GM21717 (cell line): Measurements from ENCODE around the gene MED13L.

Experiments
- ATAC-seq: cut with Tn5 transposase; IDR thresholded peaks from one replicate; pipeline ENCODE4 v1.9.1; 2021; ENCODE audit warnings: mild to moderate bottlenecking, moderate library complexity; ENCODE audit not compliant: unreplicated experiment

Gene MED13L

GRCh38 chr12:116066381-116067230 lies 210.9 kb downstream of the MED13L start:
- no peak for ATAC-seq

DNA sequence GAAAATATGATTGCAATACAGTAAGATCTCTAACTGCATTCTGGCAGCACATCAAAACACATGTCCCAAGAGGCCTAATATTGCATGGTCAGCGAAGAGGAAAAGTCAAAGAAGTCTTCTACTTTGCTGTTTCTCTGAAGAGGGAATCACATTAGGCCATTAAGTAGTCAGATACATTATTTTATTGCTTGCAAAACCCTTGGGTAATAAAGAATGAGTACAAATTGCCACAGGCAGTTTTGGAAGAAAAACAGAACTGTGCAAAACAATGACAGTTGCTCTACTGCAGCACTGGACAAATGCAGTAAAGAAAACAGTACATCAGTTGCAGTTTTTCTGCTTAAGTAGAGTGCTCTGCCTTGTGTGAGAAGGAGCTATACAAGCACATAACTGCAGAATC lies 211.9 kb downstream of the MED13L start:
- ATAC-seq = no peak

DNA sequence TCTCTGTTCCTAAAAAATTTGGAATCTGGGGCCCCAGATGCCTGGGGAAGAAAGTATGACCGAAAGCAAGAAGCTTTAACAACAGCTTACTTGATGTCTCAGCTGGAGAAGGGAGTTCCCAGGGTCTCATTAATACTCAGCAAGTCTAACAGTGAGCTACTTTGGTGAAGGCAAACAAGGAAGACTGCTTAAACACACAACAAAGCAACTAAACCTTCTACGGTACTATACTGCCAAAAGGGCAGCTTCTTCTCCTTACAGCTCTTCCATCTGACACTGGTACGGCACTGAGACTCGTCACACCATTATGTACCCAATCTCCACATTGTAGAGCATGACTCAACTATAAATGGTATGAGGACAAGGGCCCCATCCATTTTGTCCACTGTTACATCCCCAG lies 213.0 kb downstream of the MED13L start:
- no peak for ATAC-seq

- no peak for ATAC-seq
Observed at GRCh38 chr12:116062698-116063097, 214.8 kb downstream of the MED13L start.

DNA sequence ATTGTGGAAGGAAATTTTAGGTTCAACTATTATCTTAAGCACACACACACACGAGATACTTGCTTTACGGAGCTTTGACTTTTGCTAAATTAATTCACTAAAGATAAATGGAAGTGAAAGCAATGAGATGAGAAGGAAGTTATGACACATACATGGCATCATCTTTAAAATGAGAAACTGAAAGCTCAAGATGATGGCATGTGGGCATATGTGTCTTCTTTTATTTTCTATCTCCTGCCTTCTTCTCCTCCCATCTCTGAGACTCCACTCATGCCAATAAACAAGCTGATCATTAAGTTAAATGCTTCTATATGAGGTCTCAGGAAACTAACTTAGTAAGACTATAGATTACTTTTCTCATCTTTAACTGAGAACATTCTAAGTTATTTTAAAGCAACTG lies 216.7 kb downstream of the MED13L start:
- peak; percentile 97 for ATAC-seq

GRCh38 chr12:116059904-116060303 lies 217.6 kb downstream of the MED13L start:
- no peak for ATAC-seq

GRCh38 chr12:116058574-116058973 lies 218.9 kb downstream of the MED13L start:
- ATAC-seq = no peak

GRCh38 chr12:116057356-116057755 lies 220.1 kb downstream of the MED13L start:
- no peak for ATAC-seq

GRCh38 chr12:116055895-116056607 lies 221.4 kb downstream of the MED13L start:
- ATAC-seq = no peak

GRCh38 chr12:116054280-116054679 lies 223.2 kb downstream of the MED13L start:
- no peak for ATAC-seq

DNA sequence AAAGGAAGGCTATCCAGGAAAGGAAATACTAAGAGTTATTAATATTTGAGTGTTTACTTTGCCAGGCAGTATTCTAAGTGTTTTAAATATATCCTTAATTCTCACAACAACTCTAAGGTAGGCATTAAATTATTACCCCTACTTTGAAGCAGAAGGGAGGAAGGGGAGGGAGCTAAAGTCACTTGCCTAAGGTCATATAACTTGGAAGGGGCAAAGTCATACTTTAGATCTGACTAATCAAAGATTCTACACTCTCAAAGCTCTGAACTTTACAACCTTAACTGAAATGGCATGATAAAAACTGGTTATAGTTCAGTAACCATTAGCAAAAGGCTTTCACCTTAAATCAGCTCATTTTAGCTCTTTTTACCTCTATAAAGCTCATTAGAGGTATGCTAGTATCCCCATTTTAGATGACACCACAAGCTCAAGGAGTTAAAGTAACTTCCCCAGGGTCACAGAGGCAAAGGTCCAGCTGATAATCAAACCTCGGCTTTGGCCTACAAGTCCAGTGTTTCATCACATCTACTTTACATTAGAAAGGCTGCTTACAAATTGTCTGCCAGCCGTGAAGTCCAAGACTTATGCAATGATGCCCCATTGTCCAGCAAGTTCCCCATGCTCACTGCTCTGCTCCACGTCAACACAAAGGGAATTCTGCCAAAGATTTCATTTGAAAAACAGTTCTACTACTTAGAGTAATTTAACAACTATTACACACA lies 223.9 kb downstream of the MED13L start:
- ATAC-seq = no peak

- no peak for ATAC-seq
Observed at GRCh38 chr12:116050275-116050674, 227.2 kb downstream of the MED13L start.

DNA sequence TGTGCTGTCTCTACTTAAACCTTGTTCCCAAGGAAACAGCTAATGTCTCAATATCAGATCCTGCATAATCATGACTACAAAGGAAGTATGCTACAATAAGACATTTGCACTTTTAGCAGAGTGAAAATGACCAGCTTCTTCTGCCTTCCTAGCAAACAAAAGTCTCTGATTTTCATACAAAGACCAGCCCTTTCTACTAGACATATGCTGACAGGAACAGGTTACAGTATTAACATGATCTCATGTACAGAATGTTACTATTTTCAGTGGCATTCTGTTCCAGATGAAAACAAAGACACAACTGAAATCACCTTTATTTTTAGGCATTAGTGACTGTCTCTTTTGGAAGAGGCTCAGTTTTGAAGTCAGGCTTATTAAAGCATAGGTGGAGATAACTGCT lies 228.6 kb downstream of the MED13L start:
- no peak for ATAC-seq

DNA sequence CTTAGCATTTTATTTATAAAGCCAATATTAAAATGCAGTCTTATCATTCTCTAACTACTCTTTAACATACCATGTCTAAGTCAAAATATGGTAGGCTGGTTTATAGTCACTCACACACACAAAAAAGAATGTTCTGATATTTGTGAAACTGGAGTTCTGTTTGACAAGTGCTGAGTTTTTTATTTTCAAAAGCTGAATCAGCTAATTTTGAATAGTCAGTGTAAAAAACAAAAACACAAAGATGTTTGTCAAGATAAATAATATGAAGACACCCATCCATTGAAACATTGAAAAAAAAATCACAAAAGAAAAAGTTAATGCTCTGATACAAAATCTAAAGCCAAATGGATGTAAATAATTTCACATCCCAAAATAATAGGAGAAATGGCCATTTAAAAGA lies 231.5 kb downstream of the MED13L start:
- ATAC-seq = no peak

DNA sequence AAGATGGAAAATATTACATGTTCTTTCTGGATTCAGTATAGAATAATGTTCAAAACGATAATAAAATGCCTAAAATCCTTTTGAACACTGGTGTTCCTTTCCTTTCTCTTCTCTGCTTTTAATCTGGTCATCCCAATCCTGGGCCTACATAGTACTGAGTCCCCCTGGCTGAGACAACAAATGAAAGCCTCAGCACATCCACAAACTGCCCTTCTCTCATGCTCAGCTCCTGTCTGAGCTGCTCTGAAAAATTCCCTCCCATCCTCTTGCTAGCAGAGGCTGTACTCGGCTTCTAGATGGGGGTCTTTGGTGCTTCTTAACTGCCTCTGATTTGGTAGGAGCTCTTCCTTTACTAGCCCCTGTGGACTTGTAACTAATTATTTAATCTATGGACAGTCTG lies 232.3 kb downstream of the MED13L start:
- ATAC-seq = no peak

DNA sequence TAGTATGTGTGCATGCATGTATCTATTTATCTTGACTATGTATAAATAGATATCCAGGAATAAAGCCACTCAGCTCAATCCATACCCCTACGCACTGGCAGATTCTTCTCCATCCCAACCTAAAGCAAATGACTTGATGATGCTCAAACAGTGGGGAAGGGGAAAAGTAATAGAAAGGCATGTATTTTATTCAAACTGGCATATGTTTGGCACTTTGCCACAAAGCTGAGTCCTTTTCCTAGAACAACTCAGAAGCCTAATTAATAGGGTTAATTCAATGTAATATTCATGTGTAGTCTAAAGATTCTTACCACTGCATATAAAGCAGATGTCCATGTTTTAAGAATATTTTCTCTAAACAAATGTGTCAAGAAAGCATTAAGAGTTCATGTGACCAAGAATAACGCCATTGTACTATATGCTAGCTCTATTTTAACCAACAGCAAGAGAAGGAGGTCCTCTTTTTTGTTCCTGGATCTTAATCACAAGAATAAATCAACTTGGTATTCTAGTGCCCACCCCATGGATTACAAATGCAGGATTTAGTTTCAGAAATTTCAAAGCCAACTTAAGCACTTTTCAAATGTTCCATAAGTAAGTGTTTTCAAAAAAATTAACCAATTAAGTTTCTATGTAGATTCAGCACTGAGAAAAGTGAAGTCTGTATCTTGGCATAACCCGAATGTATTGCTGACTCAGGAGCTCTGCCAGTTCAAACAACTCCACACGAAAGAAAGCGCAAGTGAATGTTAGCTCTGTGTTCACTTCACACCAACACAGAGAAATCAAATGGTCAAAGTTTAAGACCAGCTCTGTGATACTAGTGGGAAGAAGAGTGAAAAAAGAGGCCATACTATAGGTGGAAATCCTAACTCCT lies 233.6 kb downstream of the MED13L start:
- no peak for ATAC-seq

DNA sequence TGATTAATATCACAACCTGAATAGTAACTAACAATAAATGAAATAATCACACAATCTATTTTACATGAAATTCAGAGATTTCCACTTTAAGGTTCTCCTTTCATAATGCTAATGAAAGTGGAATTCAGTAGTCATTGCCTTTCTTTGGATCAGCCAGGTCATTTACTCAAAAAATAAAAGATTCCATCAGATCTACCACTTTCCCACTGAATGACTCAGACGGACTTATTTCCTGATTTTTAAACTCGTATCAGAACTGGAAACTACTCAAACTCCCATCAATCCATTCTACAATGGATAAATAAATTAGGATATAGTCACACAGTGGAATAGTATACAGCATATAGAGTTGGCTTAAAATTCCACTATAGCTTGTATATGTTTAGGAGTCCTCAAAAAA lies 237.1 kb downstream of the MED13L start:
- ATAC-seq = no peak

- no peak for ATAC-seq
Observed at GRCh38 chr12:116039081-116039480, 238.4 kb downstream of the MED13L start.

GRCh38 chr12:116037941-116038837 lies 239.3 kb downstream of the MED13L start:
- ATAC-seq = no peak

GRCh38 chr12:116033765-116034164 lies 243.7 kb downstream of the MED13L start:
- ATAC-seq = no peak
